Erythroblast (primary cell): ENCODE data around the gene KCNT1.

Experiments
- DNase-seq, 2 experiments: peaks; one replicate each; lab custom pipeline; 2025; lab: John Stamatoyannopoulos, UW
- GATA1 ChIP-seq: IDR thresholded peaks from 2 replicates; pipeline ENCODE4 v1.6.1; 2011; ENCODE audit warnings: low read depth, mild to moderate bottlenecking, control low read depth, low read length, moderate library complexity
- POLR2A ChIP-seq: IDR thresholded peaks from 2 replicates; pipeline ENCODE4 v1.6.1; 2011; ENCODE audit warnings: mild to moderate bottlenecking, low read length

The KCNT1 gene

GRCh38 chr9:135775911-135776310, 73.9 kb downstream of the KCNT1 start:
- TF ChIP-seq GATA1 (no peak), POLR2A (no peak)
- no peak for DNase-seq

GRCh38 chr9:135776893-135777622, 75.1 kb downstream of the KCNT1 start:
- no peak for DNase-seq
- TF ChIP-seq POLR2A (no peak), GATA1 (no peak)

- DNase-seq, result no peak
- TF ChIP-seq POLR2A (no peak), GATA1 (no peak)
Observed at GRCh38 chr9:135777623-135778177, 75.7 kb downstream of the KCNT1 start.

GRCh38 chr9:135778421-135778820, 76.4 kb downstream of the KCNT1 start:
- TF ChIP-seq GATA1 (no peak), POLR2A (no peak)
- no peak for DNase-seq

- DNase-seq, result no peak
- TF ChIP-seq POLR2A (no peak), GATA1 (no peak)
Observed at GRCh38 chr9:135779571-135779970, 77.6 kb downstream of the KCNT1 start.

- TF ChIP-seq POLR2A (no peak), GATA1 (no peak)
- DNase-seq, result no peak
Observed at GRCh38 chr9:135780086-135780485, 78.1 kb downstream of the KCNT1 start.

- TF ChIP-seq POLR2A, result no peak
- no peak for TF ChIP-seq GATA1
Observed at GRCh38 chr9:135780626-135781025, 78.6 kb downstream of the KCNT1 start.

GRCh38 chr9:135782946-135783345, 81.0 kb downstream of the KCNT1 start:
- TF ChIP-seq POLR2A (no peak), GATA1 (no peak)
- no peak for DNase-seq

More at GRCh38 chr9:135780626-135781025, 78.6 kb downstream of the KCNT1 start:
- DNase-seq, result no peak

- no peak for DNase-seq
- TF ChIP-seq POLR2A, result no peak
Observed at GRCh38 chr9:135783540-135784245, 81.7 kb downstream of the KCNT1 start.

- no peak for TF ChIP-seq POLR2A
- TF ChIP-seq GATA1, result no peak
- DNase-seq, result no peak
Observed at GRCh38 chr9:135785013-135785575, 83.1 kb downstream of the KCNT1 start.

- TF ChIP-seq GATA1 (no peak), POLR2A (no peak)
Observed at GRCh38 chr9:135786146-135786690, 84.2 kb downstream of the KCNT1 start.

GRCh38 chr9:135787317-135787716, 85.3 kb downstream of the KCNT1 start:
- DNase-seq, result no peak
- TF ChIP-seq POLR2A (no peak), GATA1 (no peak)

More at GRCh38 chr9:135786146-135786690, 84.2 kb downstream of the KCNT1 start:
- no peak for DNase-seq

- DNase-seq, result no peak
- TF ChIP-seq GATA1 (no peak), POLR2A (no peak)
Observed at GRCh38 chr9:135787776-135788575, 86.0 kb downstream of the KCNT1 start.

GRCh38 chr9:135788576-135789300, 86.8 kb downstream of the KCNT1 start:
- TF ChIP-seq POLR2A (no peak), GATA1 (no peak)

More at GRCh38 chr9:135788576-135789300, 86.8 kb downstream of the KCNT1 start:
- no peak for DNase-seq
